ENCODE results near the gene TNRC6A.

The TNRC6A gene

DNA sequence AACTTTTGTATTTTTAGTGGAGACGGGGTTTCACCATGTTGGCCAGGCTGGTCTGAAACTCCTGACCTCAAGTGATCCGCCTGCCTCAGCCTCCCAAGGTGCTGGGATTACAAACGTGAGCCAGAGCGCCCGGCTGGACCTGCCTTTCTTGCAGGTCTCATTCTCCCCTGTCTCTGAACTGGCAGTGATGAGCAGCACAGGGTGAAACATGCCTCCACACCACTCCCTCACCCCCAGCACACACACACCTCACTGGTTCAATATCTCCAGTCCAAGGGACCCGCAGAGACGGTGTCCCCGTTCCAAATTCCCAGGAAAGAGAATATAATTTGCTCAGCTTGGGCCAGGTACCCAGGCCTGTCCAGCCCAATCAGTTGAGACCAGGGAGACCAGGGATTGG, 139.6 kb downstream of the TNRC6A start:
- no peak for TF ChIP-seq CTCF (IDR thresholded peaks at IDR 0.05; ENCODE audit: borderline replicate concordance, insufficient read depth, low read depth, low read length)

GRCh38 chr16:24871891-24872290, 142.4 kb downstream of the TNRC6A start:
- H3K4me3 ChIP-seq (ENCODE audit: low read depth, low read length), result no peak overlapping the region
- TF ChIP-seq CTCF (IDR thresholded peaks at IDR 0.05; ENCODE audit: borderline replicate concordance, insufficient read depth, low read depth, low read length), result no peak

More for the DNA sequence above, 139.6 kb downstream of the TNRC6A start:
- no peak overlapping the region for H3K4me3 ChIP-seq (ENCODE audit: low read depth, low read length)

DNA sequence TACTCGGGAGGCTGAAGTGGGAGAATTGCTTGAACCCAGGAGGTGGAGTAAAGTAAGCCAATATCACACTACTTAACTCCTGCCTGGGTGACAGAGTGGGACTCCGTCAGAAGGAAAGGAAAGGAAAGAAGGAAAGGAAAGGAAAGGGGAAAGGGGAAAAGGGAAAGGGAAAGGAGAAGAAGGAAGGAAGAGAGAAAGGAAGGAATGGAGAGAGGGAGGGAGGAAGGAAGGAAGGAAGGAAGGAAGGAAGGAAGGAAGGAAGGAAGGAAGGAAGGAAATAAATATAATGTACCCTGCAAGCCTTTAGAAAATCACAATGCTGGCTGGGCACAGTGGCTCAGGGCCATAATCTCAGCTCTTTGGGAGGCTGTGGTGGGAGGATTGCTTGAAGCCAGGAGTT, 143.6 kb downstream of the TNRC6A start:
- H3K4me3 ChIP-seq (ENCODE audit: low read depth, low read length), result no peak overlapping the region
- TF ChIP-seq CTCF (IDR thresholded peaks at IDR 0.05; ENCODE audit: borderline replicate concordance, insufficient read depth, low read depth, low read length), result no peak

DNA sequence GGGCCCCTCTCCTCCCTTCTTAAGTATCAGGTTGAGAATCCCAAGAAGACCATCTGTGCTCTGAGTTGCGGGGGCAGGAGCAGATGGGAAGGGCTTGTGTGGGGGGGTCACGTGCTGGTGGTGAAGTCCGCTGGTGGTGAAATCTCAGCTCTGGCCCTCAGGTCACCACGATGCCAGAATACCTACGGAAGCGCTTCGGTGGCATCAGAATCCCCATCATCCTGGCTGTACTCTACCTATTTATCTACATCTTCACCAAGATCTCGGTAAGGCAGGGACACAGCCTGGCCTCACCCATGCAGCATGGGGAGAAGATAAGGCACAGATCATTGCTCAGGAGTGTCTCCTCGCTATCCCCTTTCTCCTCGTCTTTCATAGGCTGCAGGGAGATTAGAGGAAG, 146.0 kb downstream of the TNRC6A start:
- no peak for TF ChIP-seq CTCF (IDR thresholded peaks at IDR 0.05; ENCODE audit: borderline replicate concordance, insufficient read depth, low read depth, low read length)
- no peak overlapping the region for H3K4me3 ChIP-seq (ENCODE audit: low read depth, low read length)
